ENCODE results near the gene PAFAH1B2. TPM values are rescaled to one million over a fixed set of nuclear protein-coding genes. Genes with fewer than 3 reads are reported as not detected.
A peak's percentile ranks its signal among the peaks of the same experiment; 100 is the strongest.
"Not testable (repeated sequence)": the region's sequence is repeated elsewhere in the genome, so short reads cannot be mapped to it uniquely, and the experiment has no call there.

The PAFAH1B2 gene
- total RNA-seq, 1 donor from 2014 or later, result 85.9 TPM

DNA sequence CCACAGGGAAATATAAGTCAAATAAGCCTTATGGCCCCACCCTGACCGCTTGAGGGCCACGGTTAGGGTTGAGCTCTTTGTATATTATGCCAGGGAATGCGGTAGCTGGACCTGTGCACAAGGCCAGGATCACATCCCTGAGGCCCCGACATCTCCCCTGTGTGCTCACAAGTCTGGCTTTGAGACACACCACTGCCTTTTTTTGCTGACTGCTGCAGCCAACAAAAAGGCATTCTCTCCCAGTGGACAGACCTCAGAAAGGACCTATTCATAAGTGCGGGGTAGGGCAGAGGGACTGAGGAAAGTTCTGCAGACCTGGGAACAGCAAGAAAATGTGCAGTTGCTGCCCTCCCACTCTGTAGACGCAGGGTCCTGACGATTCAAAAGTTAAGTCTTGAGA is 31.0 kb downstream of the PAFAH1B2 start:
- no peak for DNase-seq

DNA sequence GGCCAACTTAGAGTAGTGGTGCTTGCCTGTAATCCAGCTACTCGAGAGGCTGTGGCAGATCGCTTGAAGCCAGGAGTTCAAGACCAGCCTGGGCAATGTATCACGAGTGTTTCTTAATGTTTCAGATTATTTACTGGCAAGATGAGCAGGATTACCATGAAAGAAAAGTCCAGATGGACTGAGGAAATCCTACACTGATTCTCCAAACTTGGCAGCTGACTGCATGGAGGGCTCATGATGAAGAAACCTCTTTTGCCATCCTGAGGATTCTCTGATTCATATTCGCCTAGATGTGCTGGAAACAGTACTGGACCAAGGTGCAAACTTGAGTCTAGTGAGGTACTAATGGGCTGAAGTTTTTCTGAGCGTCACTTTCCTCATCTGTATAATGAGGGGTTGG is 31.7 kb downstream of the PAFAH1B2 start:
- no peak for DNase-seq

DNA sequence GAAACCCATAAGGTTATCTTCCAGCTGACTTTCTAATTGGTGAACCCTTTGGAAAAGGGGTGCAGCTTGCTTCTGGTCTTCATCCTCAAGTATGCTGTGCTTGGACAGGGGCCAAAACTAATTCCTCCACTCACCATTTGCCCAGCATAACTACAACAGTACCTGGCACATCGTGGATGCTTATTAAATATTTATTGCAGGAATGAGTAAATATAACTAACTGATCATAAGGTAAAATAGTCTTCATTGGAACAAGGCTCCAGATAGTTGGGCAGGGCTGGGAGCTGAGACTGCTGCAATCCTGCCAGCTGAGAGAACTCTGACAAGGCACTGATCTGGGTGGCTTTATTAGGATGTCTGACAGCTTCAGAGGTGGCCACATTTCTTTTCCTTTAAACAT is 32.1 kb downstream of the PAFAH1B2 start:
- no peak for DNase-seq

DNA sequence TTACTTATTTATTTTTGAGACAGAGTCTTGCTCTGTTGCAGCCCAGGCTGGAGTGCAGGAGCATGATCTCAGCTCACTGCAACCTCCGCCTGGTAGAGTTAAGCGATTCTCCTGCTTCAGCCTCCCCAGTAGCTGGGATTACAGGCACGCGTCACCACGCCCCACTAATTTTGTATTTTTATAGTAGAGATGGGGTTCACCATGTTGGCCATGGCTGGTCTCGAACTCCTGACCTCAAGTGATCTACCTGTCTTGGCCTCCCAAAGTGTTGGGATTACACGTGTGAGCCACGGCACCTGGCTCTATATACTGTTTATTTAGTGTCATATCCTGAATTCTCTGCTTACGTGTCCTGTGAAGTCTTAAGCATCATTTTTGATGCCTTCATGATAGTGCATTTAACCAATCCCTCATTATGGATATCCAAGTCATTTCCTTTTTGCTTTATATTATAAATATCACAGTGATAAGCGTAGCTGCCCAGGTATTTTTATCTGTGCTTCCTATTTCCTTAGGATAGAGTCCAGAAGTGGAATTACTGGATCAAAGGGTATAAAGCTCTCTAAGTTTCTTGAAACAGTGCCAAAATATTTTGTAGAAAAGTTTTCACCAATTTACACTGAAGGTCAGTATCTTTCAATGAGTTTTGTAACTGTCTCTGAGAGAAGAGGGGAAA is 33.6 kb downstream of the PAFAH1B2 start:
- DNase-seq, result no peak

DNA sequence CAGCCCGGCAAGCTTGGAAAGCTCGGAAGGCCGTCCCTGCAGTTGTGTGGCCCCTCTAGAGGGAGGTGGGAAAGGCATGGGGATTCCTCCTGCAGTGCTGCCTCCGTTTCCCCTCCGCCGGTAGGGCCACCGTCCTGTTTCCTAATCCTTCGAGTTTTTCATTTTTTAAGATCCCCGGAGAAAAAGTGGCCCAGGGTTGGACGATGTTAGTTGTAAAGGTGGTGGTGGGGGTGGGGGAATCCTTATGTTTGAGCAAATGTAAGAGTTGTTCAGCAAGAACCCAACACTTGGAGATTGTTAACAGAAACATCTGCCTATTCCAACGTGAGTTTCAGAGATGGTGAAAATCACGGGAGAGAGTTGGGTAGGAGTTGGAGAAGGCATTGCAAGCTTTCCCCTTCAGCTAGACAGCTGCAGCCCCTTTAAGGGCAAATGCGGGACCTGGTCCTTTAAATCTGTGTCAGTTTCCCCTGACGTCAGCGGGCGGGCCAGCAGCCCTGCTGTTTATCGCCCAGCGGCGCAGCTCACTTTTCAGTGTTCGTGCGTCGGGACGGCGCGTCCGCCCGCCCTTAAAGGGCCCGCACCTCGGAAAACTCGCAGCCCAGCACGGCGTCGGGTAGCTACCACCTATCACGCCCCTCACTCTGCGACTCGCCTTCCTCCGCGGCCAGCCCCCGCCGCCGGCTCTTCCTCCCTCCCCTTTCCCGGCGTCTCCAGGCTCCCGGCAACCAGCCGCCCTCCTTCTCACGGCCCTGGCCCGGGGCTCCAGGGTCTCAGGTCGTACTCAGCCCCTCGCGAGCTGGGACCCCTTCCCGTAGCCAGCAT is 34.3 kb downstream of the PAFAH1B2 start, which contains the start of gene SIDT2:
TSS of gene SIDT2 (plus strand) at position 534 of the 825 bp plus-strand sequence. CDS start 521 bp downstream, outside the sequence.
- DNase-seq, result peak; percentile 97

DNA sequence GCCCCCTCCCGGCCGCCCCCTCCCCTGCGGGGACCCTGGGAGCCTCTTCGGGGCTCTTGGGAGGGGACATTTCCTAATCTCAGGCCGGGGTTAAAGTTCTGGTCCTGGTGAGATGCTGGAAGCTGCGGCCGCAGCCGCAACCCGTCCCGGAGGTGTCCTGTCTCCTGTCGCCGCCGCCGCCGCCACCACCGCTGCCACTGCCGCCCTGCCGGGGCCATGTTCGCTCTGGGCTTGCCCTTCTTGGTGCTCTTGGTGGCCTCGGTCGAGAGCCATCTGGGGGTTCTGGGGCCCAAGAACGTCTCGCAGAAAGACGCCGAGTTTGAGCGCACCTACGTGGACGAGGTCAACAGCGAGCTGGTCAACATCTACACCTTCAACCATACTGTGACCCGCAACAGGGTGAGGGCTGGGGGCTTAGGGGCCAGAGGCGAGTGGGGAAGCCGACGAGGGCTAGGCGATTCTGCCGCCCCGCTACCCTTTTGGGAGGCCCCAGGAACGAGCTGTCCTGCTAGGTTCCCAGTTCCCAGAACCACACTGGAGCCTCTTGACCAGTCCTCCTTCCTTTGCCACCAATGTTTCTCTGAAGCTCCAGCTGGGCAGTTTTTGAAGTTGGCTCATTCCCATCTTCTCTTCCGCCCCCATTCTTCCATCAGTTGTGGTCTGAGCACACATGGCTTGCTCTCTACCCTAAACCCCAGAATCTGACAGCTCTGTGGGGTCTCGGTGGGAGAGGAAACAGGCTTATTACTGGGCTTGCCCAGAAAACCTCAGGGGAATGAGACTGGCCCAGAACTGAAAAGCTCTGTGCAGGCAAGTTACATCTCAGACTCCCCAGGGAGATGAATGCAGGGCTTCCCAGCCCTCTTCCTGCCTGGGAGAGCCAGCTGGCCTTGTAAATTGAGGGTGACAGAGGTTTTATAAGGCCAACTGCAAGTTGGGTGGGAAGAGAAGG is 35.2 kb downstream of the PAFAH1B2 start:
- no peak for DNase-seq

DNA sequence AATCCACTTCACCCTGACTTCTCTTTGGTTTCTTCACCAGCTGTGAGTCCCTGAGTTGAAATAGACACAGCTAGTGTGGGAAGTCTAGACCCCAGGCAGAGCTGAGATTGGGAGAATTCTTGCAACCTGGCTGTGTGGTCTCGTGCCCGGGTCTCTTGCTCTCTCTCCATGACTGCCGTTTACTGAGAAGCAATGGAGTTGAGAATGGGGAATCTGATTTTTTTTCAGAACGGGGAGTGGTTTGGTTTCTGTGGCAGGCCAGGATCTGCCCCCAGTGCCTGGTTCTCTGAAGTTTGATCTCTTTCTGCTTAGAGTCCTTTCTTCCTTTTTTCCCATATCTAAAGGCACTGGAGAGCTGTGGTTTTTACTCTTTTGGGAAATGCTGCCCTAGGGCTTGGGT is 35.9 kb downstream of the PAFAH1B2 start:
- DNase-seq, result no peak

DNA sequence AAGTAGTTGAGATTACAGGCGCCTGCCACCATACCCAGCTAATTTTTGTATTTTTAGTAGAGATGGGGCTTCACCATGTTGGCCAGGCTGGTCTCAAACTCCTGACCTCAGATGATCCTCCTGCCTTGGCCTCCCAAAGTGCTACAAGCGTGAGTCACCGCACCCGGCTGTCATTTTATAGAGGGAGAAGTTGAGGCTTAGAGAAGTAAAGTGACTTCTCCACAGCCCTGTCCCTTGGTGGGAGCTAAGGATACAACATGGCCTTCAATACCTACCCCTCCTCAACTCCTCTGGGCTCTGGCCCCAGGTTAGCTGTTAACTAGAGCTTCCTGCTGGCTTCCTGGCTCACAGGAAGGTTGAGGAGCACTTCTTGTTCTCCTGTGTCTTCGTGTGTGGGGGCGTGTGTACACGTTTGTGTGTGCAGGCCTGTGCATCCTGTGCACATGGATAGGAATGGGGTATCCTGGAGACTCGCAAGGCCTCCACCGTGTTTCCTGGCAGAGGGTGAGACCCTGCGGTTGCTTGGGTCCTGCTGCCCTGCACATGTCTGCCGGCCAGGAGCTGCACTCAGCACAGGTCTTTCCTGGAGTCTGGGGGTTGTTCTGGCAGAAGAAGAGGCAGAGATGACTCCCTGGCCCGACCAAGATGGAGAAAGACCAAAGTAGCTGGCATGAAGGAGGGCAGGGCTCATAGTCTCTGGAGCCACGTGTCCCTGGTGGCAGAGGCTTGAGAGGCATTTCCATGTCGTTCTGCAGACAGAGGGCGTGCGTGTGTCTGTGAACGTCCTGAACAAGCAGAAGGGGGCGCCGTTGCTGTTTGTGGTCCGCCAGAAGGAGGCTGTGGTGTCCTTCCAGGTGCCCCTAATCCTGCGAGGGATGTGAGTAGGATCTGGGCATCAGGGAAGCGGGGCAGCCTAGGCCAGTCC is 36.8 kb downstream of the PAFAH1B2 start:
- no peak for DNase-seq

DNA sequence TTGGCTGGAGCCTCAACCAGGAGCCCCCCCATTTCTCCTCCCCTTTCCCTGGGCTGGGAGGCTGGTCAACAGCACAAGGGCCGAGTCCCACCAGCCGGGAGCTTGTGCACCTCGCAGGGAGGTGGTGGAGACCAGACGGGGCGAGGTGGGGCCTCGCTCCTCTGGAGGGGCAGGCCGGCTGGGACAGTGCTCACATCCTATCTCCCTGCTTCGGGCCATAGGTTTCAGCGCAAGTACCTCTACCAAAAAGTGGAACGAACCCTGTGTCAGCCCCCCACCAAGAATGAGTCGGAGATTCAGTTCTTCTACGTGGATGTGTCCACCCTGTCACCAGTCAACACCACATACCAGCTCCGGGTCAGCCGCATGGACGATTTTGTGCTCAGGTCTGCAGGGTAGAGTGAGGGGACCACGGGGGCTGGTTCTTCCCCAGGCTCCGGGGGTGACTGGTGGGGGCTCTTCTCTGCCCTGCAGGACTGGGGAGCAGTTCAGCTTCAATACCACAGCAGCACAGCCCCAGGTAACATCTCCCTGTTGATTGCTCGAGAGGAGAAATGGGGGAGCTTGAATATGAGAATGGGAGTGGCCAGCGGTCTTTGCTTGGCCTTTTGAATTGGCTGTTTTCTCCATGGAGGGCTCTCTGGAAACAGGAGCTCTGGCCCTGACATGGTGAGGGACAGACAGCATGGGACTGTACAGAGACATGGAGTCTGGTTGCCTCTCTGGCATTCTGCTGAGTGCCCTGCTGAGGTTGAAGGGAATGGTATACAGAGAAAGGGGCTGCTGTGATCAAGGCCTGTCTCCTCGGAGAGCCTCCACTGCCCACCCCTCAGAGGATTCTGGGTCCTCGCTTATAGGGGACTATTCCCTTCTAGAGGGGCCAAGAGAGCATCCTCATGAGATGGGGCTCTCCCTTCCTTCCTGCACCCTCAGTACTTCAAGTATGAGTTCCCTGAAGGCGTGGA is 37.8 kb downstream of the PAFAH1B2 start:
- DNase-seq, result no peak

DNA sequence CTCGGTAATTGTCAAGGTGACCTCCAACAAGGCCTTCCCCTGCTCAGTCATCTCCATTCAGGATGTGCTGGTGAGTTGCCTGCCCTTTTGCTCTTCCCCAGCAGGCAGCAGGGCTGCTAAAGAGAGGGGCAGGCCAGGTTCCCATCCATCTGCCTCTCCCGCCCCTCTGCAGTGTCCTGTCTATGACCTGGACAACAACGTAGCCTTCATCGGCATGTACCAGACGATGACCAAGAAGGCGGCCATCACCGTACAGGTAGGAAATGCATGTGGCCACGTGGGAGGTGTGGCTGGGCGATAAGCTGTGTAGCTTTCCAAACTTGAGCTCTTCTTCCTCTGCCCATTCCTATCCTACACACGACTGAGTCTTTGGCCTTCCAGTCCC is 38.5 kb downstream of the PAFAH1B2 start:
- DNase-seq, result no peak

DNA sequence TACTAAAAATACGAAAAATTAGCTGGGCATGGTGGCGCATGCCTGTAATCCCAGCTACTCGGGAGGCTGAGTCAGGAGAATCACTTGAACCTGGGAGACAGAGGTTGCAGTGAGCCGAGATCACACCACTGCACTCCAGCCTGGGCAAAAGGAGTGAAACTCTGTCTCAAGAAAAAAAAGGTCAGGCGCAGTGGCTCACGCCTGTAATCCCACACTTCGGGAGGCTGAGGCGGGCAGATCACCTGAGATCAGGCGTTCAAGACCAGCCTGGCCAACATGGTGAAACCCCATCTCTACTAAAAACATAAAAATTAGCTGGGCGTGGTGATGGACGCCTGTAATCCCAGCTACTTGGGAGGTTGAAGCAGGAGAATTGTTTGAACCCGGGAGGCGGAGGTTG is 39.1 kb downstream of the PAFAH1B2 start:
- not testable (repeated sequence) for DNase-seq

DNA sequence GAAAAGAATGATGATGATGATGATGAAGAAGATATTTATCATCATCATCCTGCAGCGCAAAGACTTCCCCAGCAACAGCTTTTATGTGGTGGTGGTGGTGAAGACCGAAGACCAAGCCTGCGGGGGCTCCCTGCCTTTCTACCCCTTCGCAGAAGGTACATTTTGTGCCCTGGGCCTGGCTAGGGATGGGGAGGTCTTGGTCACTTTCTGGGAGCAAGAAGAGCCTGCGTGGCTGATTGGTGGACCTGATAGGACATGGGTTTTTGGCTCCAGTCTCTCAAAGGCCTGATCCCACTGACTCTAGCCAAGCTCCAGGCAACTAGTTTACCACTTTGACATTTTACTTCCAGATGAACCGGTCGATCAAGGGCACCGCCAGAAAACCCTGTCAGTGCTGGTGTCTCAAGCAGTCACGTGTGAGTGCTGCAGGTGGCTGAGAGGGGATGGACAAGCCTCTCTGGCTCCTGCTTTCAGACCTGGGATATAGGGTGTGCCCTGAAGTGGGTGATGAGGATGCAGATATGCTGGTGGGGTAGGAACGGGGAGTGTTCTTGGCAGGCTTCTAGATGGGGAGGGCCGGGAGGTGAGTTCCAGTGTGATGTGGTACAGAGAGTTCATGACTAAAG is 39.8 kb downstream of the PAFAH1B2 start:
- no peak for DNase-seq

DNA sequence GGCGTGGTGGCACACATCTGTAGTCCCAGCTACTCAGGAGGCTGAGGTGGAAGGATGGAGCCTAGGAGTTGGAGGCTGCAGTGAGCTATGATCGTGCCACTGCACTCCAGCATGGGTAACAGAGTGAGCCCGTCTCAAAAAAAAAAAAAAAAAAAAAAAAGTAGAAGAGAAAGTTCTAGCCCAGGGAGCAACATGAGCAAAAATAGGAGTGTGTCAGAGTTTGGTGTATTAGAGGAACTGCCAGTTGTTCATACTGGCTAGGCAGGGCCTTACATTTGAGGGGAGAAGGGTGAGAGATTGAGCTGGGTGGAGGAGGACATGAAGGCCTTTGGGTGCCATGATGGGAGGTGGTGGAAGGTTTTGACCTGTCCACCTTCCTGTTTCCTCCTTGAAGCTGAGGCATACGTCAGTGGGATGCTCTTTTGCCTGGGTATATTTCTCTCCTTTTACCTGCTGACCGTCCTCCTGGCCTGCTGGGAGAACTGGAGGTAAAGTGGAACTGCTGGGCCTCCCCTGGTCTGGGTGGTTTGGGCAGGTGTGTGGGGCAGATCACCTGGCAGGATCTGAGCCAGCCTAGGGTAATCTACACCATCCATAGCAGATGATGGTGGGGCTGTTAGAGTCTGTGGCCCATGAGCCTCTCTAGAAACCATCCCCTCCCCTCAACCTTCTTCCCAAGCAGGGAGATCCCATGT is 41.8 kb downstream of the PAFAH1B2 start:
- no peak for DNase-seq

DNA sequence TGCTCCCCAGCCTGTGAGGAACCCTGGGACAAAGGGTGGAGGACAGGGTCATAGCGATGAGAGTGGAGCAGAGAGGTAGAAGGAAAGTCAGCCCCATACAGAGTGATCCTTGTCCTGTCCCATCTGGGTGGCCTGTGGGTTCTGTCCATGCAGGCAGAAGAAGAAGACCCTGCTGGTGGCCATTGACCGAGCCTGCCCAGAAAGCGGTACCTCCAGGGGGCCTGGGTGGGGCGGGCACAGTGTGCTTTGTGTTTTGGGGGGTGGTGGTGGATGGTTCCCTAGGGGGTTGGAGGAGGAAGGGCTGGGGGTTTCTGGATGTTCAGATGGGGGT is 42.3 kb downstream of the PAFAH1B2 start:
- DNase-seq, result no peak

DNA sequence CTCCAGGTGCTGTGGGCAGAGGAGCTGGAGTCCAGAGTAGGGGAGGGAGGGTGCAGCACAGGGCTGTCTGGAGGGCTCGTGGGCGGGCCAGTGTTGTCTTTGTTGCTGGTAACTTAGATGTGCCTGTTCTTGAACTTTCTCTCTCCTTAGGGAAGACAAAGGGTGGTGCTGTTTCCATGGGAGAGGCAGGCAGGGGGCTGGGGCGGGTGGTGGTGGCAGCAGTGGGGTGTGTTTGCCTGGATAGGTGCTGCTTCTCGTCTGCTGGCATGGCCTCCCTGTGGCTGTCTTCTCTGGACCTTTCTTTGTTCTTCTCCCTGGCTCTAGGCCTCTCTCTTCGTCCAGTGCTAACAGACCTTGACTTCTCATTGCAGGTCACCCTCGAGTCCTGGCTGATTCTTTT is 42.9 kb downstream of the PAFAH1B2 start:
- DNase-seq, result no peak

DNA sequence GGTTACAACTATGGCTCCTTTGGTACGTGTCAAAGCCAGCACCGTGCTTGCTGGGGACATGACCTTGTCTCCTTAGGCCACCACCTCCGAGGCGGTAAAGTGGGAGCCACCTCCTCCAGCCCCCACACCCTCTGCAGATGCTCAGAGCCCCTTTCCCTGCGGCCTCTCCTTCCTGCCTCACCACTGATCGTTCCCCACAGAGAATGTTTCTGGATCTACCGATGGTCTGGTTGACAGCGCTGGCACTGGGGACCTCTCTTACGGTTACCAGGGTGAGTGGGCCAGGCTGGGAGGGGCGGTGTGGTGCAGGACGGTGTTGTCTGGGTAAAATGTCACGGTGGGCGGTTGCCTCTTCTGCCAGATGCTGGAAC is 43.3 kb downstream of the PAFAH1B2 start:
- DNase-seq, result no peak

DNA sequence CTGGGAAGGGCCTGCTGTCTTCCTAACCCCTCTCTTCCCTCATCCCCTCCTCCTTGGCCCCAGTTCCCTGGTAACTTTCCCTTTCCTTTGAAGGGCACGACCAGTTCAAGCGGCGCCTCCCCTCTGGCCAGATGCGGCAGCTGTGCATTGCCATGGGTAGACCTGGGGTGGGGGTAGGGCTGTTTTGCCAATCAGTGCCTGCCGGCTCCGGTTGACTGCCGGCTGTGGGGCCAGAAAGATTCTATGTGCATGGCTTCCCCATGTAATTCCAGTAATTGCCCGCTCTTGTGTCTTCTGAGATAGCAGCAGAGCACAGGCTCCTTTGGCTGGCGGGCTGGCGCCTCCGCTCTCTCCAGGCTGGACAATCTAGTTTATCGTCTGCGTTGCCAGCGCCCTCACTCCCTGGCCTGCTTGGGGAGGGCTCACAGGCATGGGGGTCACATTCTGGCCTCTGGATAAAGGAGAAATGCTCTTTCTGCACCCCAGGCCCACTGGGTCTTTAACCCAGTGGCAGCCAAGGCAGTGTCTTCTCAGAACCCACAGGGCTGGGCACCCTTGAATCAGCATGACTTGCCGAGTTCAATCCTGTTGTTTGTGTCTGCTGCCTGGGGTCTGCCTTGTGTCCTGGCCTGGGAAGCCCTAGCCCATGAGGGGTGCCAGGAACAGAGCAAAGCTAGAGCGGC is 43.9 kb downstream of the PAFAH1B2 start:
- no peak for DNase-seq

DNA sequence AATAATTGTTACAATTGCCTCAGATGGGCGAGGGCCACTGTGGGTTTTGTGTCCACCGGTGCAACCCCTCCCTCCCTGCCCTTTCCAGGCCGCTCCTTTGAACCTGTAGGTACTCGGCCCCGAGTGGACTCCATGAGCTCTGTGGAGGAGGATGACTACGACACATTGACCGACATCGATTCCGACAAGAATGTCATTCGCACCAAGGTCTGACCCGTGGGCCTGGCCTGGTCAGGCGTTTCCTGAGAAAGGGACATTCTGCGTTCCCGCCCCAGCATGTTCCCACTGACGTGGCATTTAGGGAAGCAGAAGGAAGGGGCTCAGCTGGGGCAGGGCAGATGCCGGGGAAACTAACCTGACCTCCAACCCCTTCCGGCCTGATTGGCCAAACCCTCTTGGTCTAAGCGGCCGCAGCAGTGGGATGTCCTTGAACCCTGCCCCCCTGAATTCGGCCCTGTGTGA is 44.6 kb downstream of the PAFAH1B2 start:
- no peak for DNase-seq

Measured in skin of body (tissue), 2 donors.